Airway epithelial cell (primary cell): ENCODE measurements around the gene MTERF2. TPM values are rescaled to one million over a fixed set of nuclear protein-coding genes. Genes with fewer than 3 reads are reported as not detected.

ENCODE experiments used
- total RNA-seq: library from RNA; depleted of rRNA; stranded (reverse); fragments of >200 nt; gene quantifications from 2 replicates; pipeline ENCODE4 v1.2.3, GENCODE V29; 2015

Gene MTERF2
- 3.0 and 5.4 TPM in 2 replicates for total RNA-seq

DNA sequence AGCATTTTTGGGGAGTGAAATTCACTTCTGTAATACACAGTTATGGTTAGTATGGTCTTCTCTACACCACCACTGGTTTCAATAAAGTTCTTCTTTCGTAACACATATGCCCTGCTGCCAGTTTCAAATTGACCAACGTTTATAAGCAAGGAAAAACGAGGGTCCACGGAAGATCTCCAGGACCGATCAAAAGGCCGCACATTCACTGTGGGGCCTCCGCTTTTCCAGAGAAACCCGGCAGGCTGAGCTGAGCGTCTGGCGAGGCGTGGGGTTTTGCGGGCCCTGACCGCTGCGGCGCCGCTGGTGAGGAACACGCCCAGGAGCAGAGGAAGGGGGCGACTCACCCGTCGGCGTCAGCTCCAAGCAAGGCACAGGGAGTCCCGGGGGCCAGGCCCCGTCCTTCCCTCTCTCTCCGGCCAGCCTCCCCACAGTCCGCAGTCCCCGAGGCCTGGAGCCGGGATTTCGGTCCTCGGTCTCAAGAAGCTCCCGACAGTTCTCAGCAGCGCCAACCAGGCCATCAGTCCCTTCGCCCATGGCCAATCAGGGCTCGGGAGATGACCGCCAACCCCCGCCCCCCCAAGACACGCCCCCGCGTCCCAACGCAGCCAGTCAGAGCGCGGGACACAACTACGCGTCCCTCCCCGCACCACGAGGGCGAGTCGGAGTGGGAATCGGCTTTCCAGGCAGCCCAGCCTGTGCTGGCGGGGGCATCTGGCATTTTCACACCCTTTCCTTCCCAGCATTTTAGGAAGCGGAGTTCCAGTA, at the start of gene MTERF2:
Gene MTERF2 (minus strand): TSS at position 522 of the 765 bp plus-strand sequence. CDS start 8,432 bp downstream, outside the sequence.

GRCh38 chr12:106955377-106956047, 31.4 kb downstream of the MTERF2 start, which contains the start of gene TMEM263:
TMEM263 (plus strand) TSS chr12:106955907; CDS start chr12:106967117, 11,210 bp downstream.

Other genes with a start within 250 kb of the MTERF2 start
- 3.3 and 3.5 TPM in 2 replicates for gene RIC8B, start 212.5 kb downstream of the MTERF2 start, total RNA-seq
- gene TMEM263, start 31.2 kb downstream of the MTERF2 start, total RNA-seq, result 22.0 and 27.6 TPM in 2 replicates
- 6.8 and 6.9 TPM in 2 replicates for gene CRY1, start 106.4 kb upstream of the MTERF2 start, total RNA-seq